Measurements from ENCODE around the gene NTSR1. TPM values are rescaled to one million over a fixed set of nuclear protein-coding genes. Genes with fewer than 3 reads are reported as not detected.

Gene NTSR1
- total and polyA plus RNA-seq, 2 of the 13 experiments (the other 11 are each of a cell fraction or from before 2014, with no cell fraction given): 0.09 to 0.12 TPM

- TF ChIP-seq, protein P1, sequence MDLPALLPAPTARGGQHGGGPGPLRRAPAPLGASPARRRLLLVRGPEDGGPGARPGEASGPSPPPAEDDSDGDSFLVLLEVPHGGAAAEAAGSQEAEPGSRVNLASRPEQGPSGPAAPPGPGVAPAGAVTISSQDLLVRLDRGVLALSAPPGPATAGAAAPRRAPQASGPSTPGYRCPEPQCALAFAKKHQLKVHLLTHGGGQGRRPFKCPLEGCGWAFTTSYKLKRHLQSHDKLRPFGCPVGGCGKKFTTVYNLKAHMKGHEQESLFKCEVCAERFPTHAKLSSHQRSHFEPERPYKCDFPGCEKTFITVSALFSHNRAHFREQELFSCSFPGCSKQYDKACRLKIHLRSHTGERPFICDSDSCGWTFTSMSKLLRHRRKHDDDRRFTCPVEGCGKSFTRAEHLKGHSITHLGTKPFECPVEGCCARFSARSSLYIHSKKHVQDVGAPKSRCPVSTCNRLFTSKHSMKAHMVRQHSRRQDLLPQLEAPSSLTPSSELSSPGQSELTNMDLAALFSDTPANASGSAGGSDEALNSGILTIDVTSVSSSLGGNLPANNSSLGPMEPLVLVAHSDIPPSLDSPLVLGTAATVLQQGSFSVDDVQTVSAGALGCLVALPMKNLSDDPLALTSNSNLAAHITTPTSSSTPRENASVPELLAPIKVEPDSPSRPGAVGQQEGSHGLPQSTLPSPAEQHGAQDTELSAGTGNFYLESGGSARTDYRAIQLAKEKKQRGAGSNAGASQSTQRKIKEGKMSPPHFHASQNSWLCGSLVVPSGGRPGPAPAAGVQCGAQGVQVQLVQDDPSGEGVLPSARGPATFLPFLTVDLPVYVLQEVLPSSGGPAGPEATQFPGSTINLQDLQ (CRISPR knock-in tag; IDR thresholded peaks at IDR 0.05): no peak
- no peak for TF ChIP-seq HOXA3 (CRISPR knock-in tag; IDR thresholded peaks at IDR 0.05)
- TF ChIP-seq POLR2G (IDR thresholded peaks at IDR 0.05; ENCODE audit: low read depth, low read length): no peak
- TF ChIP-seq ZNF121 (CRISPR knock-in tag; IDR thresholded peaks at IDR 0.05): no peak
- no peak for TF ChIP-seq SMARCC2 (IDR thresholded peaks at IDR 0.05)
- TF ChIP-seq HOXA7 (CRISPR knock-in tag; IDR thresholded peaks at IDR 0.05): no peak
- TF ChIP-seq FOXP1 (IDR thresholded peaks at IDR 0.05): no peak
- TF ChIP-seq FOXP1 (CRISPR knock-in tag; IDR thresholded peaks at IDR 0.05): no peak
- TF ChIP-seq ZNF883 (CRISPR knock-in tag; IDR thresholded peaks at IDR 0.05; ENCODE audit: not compliant biosample characterization): peak; percentile 41
- TF ChIP-seq, protein P2, sequence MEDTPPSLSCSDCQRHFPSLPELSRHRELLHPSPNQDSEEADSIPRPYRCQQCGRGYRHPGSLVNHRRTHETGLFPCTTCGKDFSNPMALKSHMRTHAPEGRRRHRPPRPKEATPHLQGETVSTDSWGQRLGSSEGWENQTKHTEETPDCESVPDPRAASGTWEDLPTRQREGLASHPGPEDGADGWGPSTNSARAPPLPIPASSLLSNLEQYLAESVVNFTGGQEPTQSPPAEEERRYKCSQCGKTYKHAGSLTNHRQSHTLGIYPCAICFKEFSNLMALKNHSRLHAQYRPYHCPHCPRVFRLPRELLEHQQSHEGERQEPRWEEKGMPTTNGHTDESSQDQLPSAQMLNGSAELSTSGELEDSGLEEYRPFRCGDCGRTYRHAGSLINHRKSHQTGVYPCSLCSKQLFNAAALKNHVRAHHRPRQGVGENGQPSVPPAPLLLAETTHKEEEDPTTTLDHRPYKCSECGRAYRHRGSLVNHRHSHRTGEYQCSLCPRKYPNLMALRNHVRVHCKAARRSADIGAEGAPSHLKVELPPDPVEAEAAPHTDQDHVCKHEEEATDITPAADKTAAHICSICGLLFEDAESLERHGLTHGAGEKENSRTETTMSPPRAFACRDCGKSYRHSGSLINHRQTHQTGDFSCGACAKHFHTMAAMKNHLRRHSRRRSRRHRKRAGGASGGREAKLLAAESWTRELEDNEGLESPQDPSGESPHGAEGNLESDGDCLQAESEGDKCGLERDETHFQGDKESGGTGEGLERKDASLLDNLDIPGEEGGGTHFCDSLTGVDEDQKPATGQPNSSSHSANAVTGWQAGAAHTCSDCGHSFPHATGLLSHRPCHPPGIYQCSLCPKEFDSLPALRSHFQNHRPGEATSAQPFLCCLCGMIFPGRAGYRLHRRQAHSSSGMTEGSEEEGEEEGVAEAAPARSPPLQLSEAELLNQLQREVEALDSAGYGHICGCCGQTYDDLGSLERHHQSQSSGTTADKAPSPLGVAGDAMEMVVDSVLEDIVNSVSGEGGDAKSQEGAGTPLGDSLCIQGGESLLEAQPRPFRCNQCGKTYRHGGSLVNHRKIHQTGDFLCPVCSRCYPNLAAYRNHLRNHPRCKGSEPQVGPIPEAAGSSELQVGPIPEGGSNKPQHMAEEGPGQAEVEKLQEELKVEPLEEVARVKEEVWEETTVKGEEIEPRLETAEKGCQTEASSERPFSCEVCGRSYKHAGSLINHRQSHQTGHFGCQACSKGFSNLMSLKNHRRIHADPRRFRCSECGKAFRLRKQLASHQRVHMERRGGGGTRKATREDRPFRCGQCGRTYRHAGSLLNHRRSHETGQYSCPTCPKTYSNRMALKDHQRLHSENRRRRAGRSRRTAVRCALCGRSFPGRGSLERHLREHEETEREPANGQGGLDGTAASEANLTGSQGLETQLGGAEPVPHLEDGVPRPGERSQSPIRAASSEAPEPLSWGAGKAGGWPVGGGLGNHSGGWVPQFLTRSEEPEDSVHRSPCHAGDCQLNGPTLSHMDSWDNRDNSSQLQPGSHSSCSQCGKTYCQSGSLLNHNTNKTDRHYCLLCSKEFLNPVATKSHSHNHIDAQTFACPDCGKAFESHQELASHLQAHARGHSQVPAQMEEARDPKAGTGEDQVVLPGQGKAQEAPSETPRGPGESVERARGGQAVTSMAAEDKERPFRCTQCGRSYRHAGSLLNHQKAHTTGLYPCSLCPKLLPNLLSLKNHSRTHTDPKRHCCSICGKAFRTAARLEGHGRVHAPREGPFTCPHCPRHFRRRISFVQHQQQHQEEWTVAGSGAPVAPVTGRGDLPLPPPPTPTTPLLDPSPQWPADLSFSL (CRISPR knock-in tag; IDR thresholded peaks at IDR 0.05): no peak
- TF ChIP-seq ZMYM3 (CRISPR knock-in tag; IDR thresholded peaks at IDR 0.05): no peak
- TF ChIP-seq, protein P3, sequence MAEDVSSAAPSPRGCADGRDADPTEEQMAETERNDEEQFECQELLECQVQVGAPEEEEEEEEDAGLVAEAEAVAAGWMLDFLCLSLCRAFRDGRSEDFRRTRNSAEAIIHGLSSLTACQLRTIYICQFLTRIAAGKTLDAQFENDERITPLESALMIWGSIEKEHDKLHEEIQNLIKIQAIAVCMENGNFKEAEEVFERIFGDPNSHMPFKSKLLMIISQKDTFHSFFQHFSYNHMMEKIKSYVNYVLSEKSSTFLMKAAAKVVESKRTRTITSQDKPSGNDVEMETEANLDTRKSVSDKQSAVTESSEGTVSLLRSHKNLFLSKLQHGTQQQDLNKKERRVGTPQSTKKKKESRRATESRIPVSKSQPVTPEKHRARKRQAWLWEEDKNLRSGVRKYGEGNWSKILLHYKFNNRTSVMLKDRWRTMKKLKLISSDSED (CRISPR knock-in tag; IDR thresholded peaks at IDR 0.05): no peak
- TF ChIP-seq AHR (CRISPR knock-in tag; IDR thresholded peaks at IDR 0.05): no peak
- TF ChIP-seq HNF1B (CRISPR knock-in tag; IDR thresholded peaks at IDR 0.05): no peak
- TF ChIP-seq HINFP (CRISPR knock-in tag; IDR thresholded peaks at IDR 0.05; ENCODE audit: low read depth): no peak
- TF ChIP-seq ISX (CRISPR knock-in tag; conservative IDR thresholded peaks at IDR 0.05): no peak
These were observed 73.7 kb downstream of the NTSR1 start (continued) for GRCh38 chr20:62782149-62782892.
